GM12878 (cell line): ENCODE results near the gene FABP2. TPM values are rescaled to one million over a fixed set of nuclear protein-coding genes. Genes with fewer than 3 reads are reported as not detected.

Source experiments
- ATAC-seq: fragments of 200-7000 bp; cut with Tn5 transposase; 3 replicates; pipeline ENCODE4 v1.9.1; 2020; ENCODE audit warnings: mild to moderate bottlenecking, moderate library complexity
- BruUV-seq: library from RNA; stranded (reverse); fragments of 400-500 nt; replicated peaks from 2 replicates; lab custom pipeline; 2021; lab: Mats Ljungman, UMichigan
- CTCF ChIA-PET: fragments of 300-600 bp; sonication (Branson Sonifier 250); formaldehyde crosslinking; extraction: SDS; loops from one replicate; lab custom pipeline; 2021; ENCODE audit warnings: inconsistent platforms; lab: Yijun Ruan, JAX
- POLR2A ChIA-PET: fragments of 350-600 bp; formaldehyde crosslinking; extraction: SDS; loops from one replicate; lab custom pipeline; 2021; ENCODE audit warnings: inconsistent platforms; lab: Charles Lee
- RAD21 ChIA-PET: fragments of 300-600 bp; sonication (Branson Sonifier 250); formaldehyde crosslinking; loops from one replicate; lab custom pipeline; 2023; ENCODE audit warnings: antibody characterized with exemption; ENCODE audit not compliant: unreplicated experiment; lab: Charles Lee
- SMC1A ChIA-PET: fragments of 300-600 bp; sonication (Branson Sonifier 250); formaldehyde crosslinking; loops from one replicate; lab custom pipeline; 2023; ENCODE audit not compliant: unreplicated experiment, uncharacterized antibody; lab: Charles Lee
- DNase-seq: peaks from one replicate; pipeline ENCODE4 v3.0.0-alpha.2; 2011; ENCODE audit warnings: low read depth, low spot score
- FAIRE-seq: peaks from 3 replicates; lab custom pipeline; 2011; peaks lifted over from hg19 to GRCh38; lab: Jason Lieb, UNC
- H2AFZ ChIP-seq: 2 replicates; pipeline ENCODE4 v1.6.0; 2011; ENCODE audit warnings: low read depth, low read length, control low read depth; ENCODE audit not compliant: control insufficient read depth
- H3K27ac ChIP-seq: 2 replicates; pipeline ENCODE4 v1.5.1; 2011; ENCODE audit warnings: control low read depth; ENCODE audit not compliant: control insufficient read depth, insufficient read depth
- H3K27me3 ChIP-seq, 2 experiments: replicated peaks in 1 of 2; 2 replicates each; pipeline versions ENCODE4 v1.6.0 to v1.6.1; 2011; ENCODE audit warnings: low read length in 1 of 2; ENCODE audit not compliant: control insufficient read depth in 2 of 2, insufficient read depth in 2 of 2
- H3K36me3 ChIP-seq, 2 experiments: 2 replicates each; pipeline ENCODE4 v1.5.1; 2011; ENCODE audit warnings: low read length in 1 of 2; ENCODE audit not compliant: control insufficient read depth in 2 of 2, insufficient read depth in 2 of 2
- H3K4me1 ChIP-seq: 2 replicates; pipeline ENCODE4 v1.6.1; 2011; ENCODE audit warnings: mild to moderate bottlenecking, low read length, moderate library complexity, mixed read lengths; ENCODE audit not compliant: control insufficient read depth, insufficient read depth
- H3K4me2 ChIP-seq: 2 replicates; pipeline ENCODE4 v1.6.0; 2011; ENCODE audit warnings: control low read depth; ENCODE audit not compliant: control insufficient read depth, insufficient read depth
- H3K4me3 ChIP-seq: fragments of 200-600 bp; sonication (generic); 2 replicates; pipeline ENCODE4 v1.5.1; 2016
- H3K79me2 ChIP-seq: 2 replicates; pipeline ENCODE4 v1.6.0; 2011; ENCODE audit warnings: low read length; ENCODE audit not compliant: control insufficient read depth, insufficient read depth
- H3K9ac ChIP-seq: 2 replicates; pipeline ENCODE4 v1.8.0; 2011; ENCODE audit warnings: low read length, control low read depth, mixed read lengths; ENCODE audit not compliant: control insufficient read depth, insufficient read depth
- H3K9me3 ChIP-seq: replicated peaks from 3 replicates; pipeline ENCODE4 v1.5.1; 2011; ENCODE audit warnings: mild to moderate bottlenecking, low read length; ENCODE audit not compliant: control insufficient read depth, insufficient read depth
- H4K20me1 ChIP-seq: 2 replicates; pipeline ENCODE4 v1.6.0; 2011; ENCODE audit not compliant: control insufficient read depth, insufficient read depth
- CTCF ChIP-seq, 3 experiments: IDR thresholded peaks in 2 of 3; conservative IDR thresholded peaks in 1 of 3; 2 replicates each; pipeline ENCODE4 v1.5.1; 2011; ENCODE audit warnings: low read depth in 3 of 3, low read length in 3 of 3, mild to moderate bottlenecking in 3 of 3, control low read depth in 2 of 3, moderate library complexity in 2 of 3, inconsistent platforms in 1 of 3, mixed read lengths in 1 of 3; ENCODE audit not compliant: control insufficient read depth in 2 of 3, insufficient read depth in 1 of 3; ENCODE audit errors: extremely low read depth in 1 of 3
- DPF2 ChIP-seq: fragments of 450-650 bp; IDR thresholded peaks from 2 replicates; pipeline ENCODE4 v1.6.1; 2017; ENCODE audit warnings: mild to moderate bottlenecking
- ESRRA ChIP-seq: IDR thresholded peaks from 2 replicates; pipeline ENCODE4 v1.6.1; 2012; ENCODE audit warnings: mild to moderate bottlenecking, low read length, improper control_type of control experiment
- HSF1 ChIP-seq: fragments of 150-350 bp; IDR thresholded peaks from 2 replicates; pipeline ENCODE4 v1.6.1; 2014; ENCODE audit warnings: mild to moderate bottlenecking, low read depth, low read length
- MEF2A ChIP-seq: IDR thresholded peaks from 2 replicates; pipeline ENCODE4 v1.6.1; 2011; ENCODE audit warnings: low read depth, mild to moderate bottlenecking, low read length, moderate library complexity; ENCODE audit not compliant: insufficient read depth
- MYB ChIP-seq: fragments of 150-350 bp; IDR thresholded peaks from 2 replicates; pipeline ENCODE4 v1.6.1; 2014; ENCODE audit warnings: mild to moderate bottlenecking, low read depth, low read length, borderline replicate concordance
- NFIC ChIP-seq: IDR thresholded peaks from 2 replicates; pipeline ENCODE4 v1.6.1; 2012; ENCODE audit warnings: low read depth, mild to moderate bottlenecking, inconsistent platforms, low read length, moderate library complexity
- PKNOX1 ChIP-seq: fragments of 450-650 bp; IDR thresholded peaks from 2 replicates; pipeline ENCODE4 v1.6.1; 2016; ENCODE audit warnings: mild to moderate bottlenecking
- RFX5 ChIP-seq: IDR thresholded peaks from 2 replicates; pipeline ENCODE4 v1.6.1; 2011; ENCODE audit warnings: low read depth, low read length, improper control_type of control experiment
- SMARCA5 ChIP-seq: fragments of 450-650 bp; IDR thresholded peaks from 2 replicates; pipeline ENCODE4 v1.6.1; 2017; ENCODE audit warnings: mild to moderate bottlenecking
- SPI1 ChIP-seq: IDR thresholded peaks from 2 replicates; pipeline ENCODE4 v1.6.1; 2011; ENCODE audit warnings: low read depth, mild to moderate bottlenecking, low read length, moderate library complexity, borderline replicate concordance; ENCODE audit not compliant: insufficient read depth
- SREBF2 ChIP-seq: IDR thresholded peaks from 2 replicates; pipeline ENCODE4 v1.6.1; 2012; ENCODE audit warnings: mild to moderate bottlenecking, low read length
- TARDBP ChIP-seq: IDR thresholded peaks from 2 replicates; pipeline ENCODE4 v1.6.1; 2016; ENCODE audit warnings: borderline replicate concordance
- ZBTB33 ChIP-seq: fragments of 450-650 bp; IDR thresholded peaks from 2 replicates; pipeline ENCODE4 v1.6.1; 2017; ENCODE audit warnings: mild to moderate bottlenecking
- WGBS: methylation state at CpG from one replicate; pipeline ENCODE4 v1.1.6; 2016; ENCODE audit warnings: low lambda C conversion rate; ENCODE audit not compliant: insufficient replicate concordance, insufficient coverage; ENCODE audit errors: missing lambda C conversion rate; 5-methylcytosine and 5-hydroxymethylcytosine counted together
- in situ Hi-C: fragments of 300-500 bp; cut with MboI; formaldehyde crosslinking; loops from 9 replicates; pipeline ENCODE4 v1.14.3; 2018; ENCODE audit warnings: mixed read lengths
- intact Hi-C: fragments of 100-400 bp; cut with micrococcal nuclease; formaldehyde crosslinking; loops from one replicate; pipeline ENCODE4 v1.14.2; 2022; ENCODE audit not compliant: unreplicated experiment
- polyA plus RNA-seq, 11 experiments: library from polyadenylated mRNA; depleted of rRNA in 4 of 11; unstranded in 6 of 11; stranded (reverse) in 5 of 11; fragments of >200 nt; fragmentation: Nextera tagmentation in 4 of 11; fragmentation: Illumina TruSeq in 1 of 11; extraction: Ambion mirVana in 4 of 11; extraction: Trizol in 1 of 11; gene quantifications; 1 replicate in 1 of 11; 2 replicates in 10 of 11; pipeline versions ENCODE4 v1.2.1 to v1.2.3, GENCODE V29; 2011 to 2016; ENCODE audit warnings: inconsistent platforms in 2 of 11, missing spikeins in 2 of 11, low read depth in 1 of 11
- total RNA-seq, 4 experiments: library from RNA; depleted of rRNA in 3 of 4; stranded (reverse); fragments of >200 nt in 3 of 4; fragmentation: Illumina TruSeq in 1 of 4; extraction: Trizol in 1 of 4; gene quantifications; 2 replicates each; pipeline versions ENCODE4 v1.2.1 to v1.2.3, GENCODE V29; 2013 to 2021

FABP2 gene
- total and polyA plus RNA-seq, 10 of the 15 experiments (the other 5 are each of a cell fraction or from before 2014, with no cell fraction given): not detected

- BruUV-seq: no TSS peak
- peak overlapping the region; percentile 92 for H3K4me3 ChIP-seq
- H2AFZ ChIP-seq: peak overlapping the region; percentile 98
- H3K9ac ChIP-seq: peak overlapping the region; percentile 88
- H3K27me3 ChIP-seq: no peaks in the 10 kb centered on the region
- FAIRE-seq: peak; percentile 74
- POLR2A ChIA-PET: interaction anchor here (0.7 to 1.6 kb wide), 4 partner anchors 10 to 62 kb away, joined by 3 to 5 read pairs (median 4); no protein-coding TSS in a partner anchor
- H4K20me1 ChIP-seq: no peaks in the 10 kb centered on the region
- peak overlapping the region; percentile 64 for H3K4me2 ChIP-seq
- in situ Hi-C loops: loop anchor here (5.0 kb wide), 2 partner anchors 258 to 757 kb away; no protein-coding TSS in a partner anchor
- WGBS: under 1% methylated on average over 54 of the region's 54 CpGs
- no peaks in the 10 kb centered on the region for H3K36me3 ChIP-seq
- DNase-seq: peak; percentile 80
- H3K9me3 ChIP-seq: no peaks in the 10 kb centered on the region; the same call in 2 of the 3 replicates
- H3K4me1 ChIP-seq: no peaks in the 10 kb centered on the region
- RAD21 ChIA-PET: interaction anchor here (0.9 to 1.4 kb wide), 5 partner anchors 12 to 615 kb away, joined by 3 to 4 read pairs (median 3); partner anchors contain the start of genes METTL14 and USP53
- intact Hi-C loops: loop anchor here (5.0 kb wide), 2 partner anchors 152 to 752 kb away; no protein-coding TSS in a partner anchor
- ATAC-seq: peak; percentile 99
- peaks cover 26% of the 10 kb centered on the region for H3K79me2 ChIP-seq
- CTCF ChIA-PET: interaction anchor here (0.9 to 3.2 kb wide), 11 partner anchors 9 to 332 kb away, joined by 3 to 18 read pairs (median 4); partner anchors contain the start of genes PDE5A and USP53
- SMC1A ChIA-PET: interaction anchor here (0.6 to 1.9 kb wide), 5 partner anchors 10 to 355 kb away, joined by 3 to 10 read pairs (median 3); partner anchors contain the start of gene USP53
- peak overlapping the region; percentile 77 for H3K27ac ChIP-seq
- TF ChIP-seq TARDBP (no peak), SMARCA5 (no peak), HSF1 (no peak), NFIC (no peak; the same call in 1 of the 2 replicates), PKNOX1 (peak; percentile 52; the same call in 1 of the 2 replicates), SREBF2 (no peak), ESRRA (no peak), MEF2A (0 out of 2 replicates have a peak, but pooled peaks have one; percentile 51), RFX5 (no peak), ZBTB33 (no peak), DPF2 (0 out of 2 replicates have a peak, but pooled peaks have one; percentile 33), MYB (no peak), CTCF (IDR thresholded peaks at IDR 0.05 in 2 of 3, conservative IDR thresholded peaks at IDR 0.05 in 1 of 3; ENCODE audit: control insufficient read depth in 2 of 3, extremely low read depth in 1 of 3, insufficient read depth in 1 of 3, low read depth in 3 of 3, low read length in 3 of 3) (0 out of 6 replicates have a peak, but pooled peaks of 2 of the 3 experiments have one; percentile 14 to 18), SPI1 (no peak)
These were observed 21.6 kb downstream of the FABP2 start for GRCh38 chr4:119300101-119300978.
